WTC11 (cell line): ENCODE results near the gene GABBR2. TPM values are rescaled to one million over a fixed set of nuclear protein-coding genes. Genes with fewer than 3 reads are reported as not detected.

Experiments used
- ATAC-seq: fragments of 200-7000 bp; cut with Tn5 transposase; 2 replicates; pipeline ENCODE4 v1.10.0; 2021; ENCODE audit warnings: mild to moderate bottlenecking, moderate library complexity
- CTCF ChIA-PET: fragments of 300-600 bp; sonication (Branson Sonifier 250); formaldehyde crosslinking; loops from one replicate; lab custom pipeline; 2021; ENCODE audit warnings: antibody characterized with exemption; lab: Charles Lee
- POLR2A ChIA-PET: fragments of 350-600 bp; sonication (Branson Sonifier 250); formaldehyde crosslinking; loops from one replicate; lab custom pipeline; 2021; ENCODE audit warnings: antibody characterized with exemption; lab: Charles Lee
- DNase-seq: peaks from one replicate; pipeline ENCODE4 v3.0.0; 2021; ENCODE audit warnings: low spot score
- H3K27ac Mint-ChIP-seq: 2 replicates; pipeline ENCODE4 v1.8.0; 2021; ENCODE audit warnings: mixed read lengths
- H3K27me3 Mint-ChIP-seq: 2 replicates; pipeline ENCODE4 v1.8.0; 2021; ENCODE audit warnings: low read depth, mild to moderate bottlenecking, moderate library complexity, mixed read lengths
- H3K36me3 Mint-ChIP-seq: 2 replicates; pipeline ENCODE4 v1.8.0; 2021; ENCODE audit warnings: mixed read lengths
- H3K4me1 Mint-ChIP-seq: 2 replicates; pipeline ENCODE4 v1.8.0; 2022; ENCODE audit warnings: mixed read lengths
- H3K4me3 Mint-ChIP-seq: 2 replicates; pipeline ENCODE4 v1.8.0; 2021; ENCODE audit warnings: mild to moderate bottlenecking, moderate library complexity, mixed read lengths
- H3K9me3 Mint-ChIP-seq: 2 replicates; pipeline ENCODE4 v1.8.0; 2021; ENCODE audit warnings: mixed read lengths
- ELF4 ChIP-seq: sonication (generic); formaldehyde crosslinking; IDR thresholded peaks from 2 replicates; pipeline ENCODE4 v1.8.1; 2022; ENCODE audit warnings: low read depth, mild to moderate bottlenecking, moderate library complexity, missing genetic modification reagents
- FOXK1 ChIP-seq: sonication (generic); formaldehyde crosslinking; IDR thresholded peaks from 2 replicates; pipeline ENCODE4 v1.8.0; 2022; ENCODE audit warnings: mild to moderate bottlenecking, moderate library complexity, missing genetic modification reagents
- GTF2I ChIP-seq: fragments of 250-450 bp; sonication (Bioruptor Pico); conservative IDR thresholded peaks from 2 replicates; pipeline ENCODE4 v1.4.0; 2021; ENCODE audit warnings: mild to moderate bottlenecking
- IRF2 ChIP-seq: sonication (generic); formaldehyde crosslinking; IDR thresholded peaks from 2 replicates; pipeline ENCODE4 v1.8.0; 2022; ENCODE audit warnings: low read depth, missing genetic modification reagents, borderline replicate concordance
- KAT7 ChIP-seq: sonication (generic); formaldehyde crosslinking; IDR thresholded peaks from 2 replicates; pipeline ENCODE4 v1.8.1; 2023; ENCODE audit warnings: missing genetic modification reagents, mild to moderate bottlenecking, borderline replicate concordance
- MXD4 ChIP-seq: fragments of 250-450 bp; sonication (Bioruptor Pico); IDR thresholded peaks from 2 replicates; pipeline ENCODE4 v1.8.0; 2021; ENCODE audit warnings: mild to moderate bottlenecking, moderate library complexity, borderline replicate concordance
- NFATC4 ChIP-seq: fragments of 250-450 bp; sonication (Bioruptor Pico); IDR thresholded peaks from 2 replicates; pipeline ENCODE4 v1.9.0; 2021; ENCODE audit warnings: mild to moderate bottlenecking
- NFE2L1 ChIP-seq: sonication (generic); formaldehyde crosslinking; IDR thresholded peaks from 2 replicates; pipeline ENCODE4 v1.8.1; 2023; ENCODE audit warnings: missing genetic modification reagents
- NR1H2 ChIP-seq: sonication (generic); formaldehyde crosslinking; IDR thresholded peaks from 2 replicates; pipeline ENCODE4 v1.9.0; 2021; ENCODE audit warnings: mild to moderate bottlenecking, moderate library complexity, missing genetic modification reagents
- PRRX2 ChIP-seq: fragments of 250-450 bp; sonication (Bioruptor Pico); IDR thresholded peaks from 2 replicates; pipeline ENCODE4 v1.8.0; 2021; ENCODE audit warnings: mild to moderate bottlenecking
- SMAD3 ChIP-seq: sonication (generic); formaldehyde crosslinking; IDR thresholded peaks from 2 replicates; pipeline ENCODE4 v1.8.0; 2022; ENCODE audit warnings: missing genetic modification reagents, mild to moderate bottlenecking, borderline replicate concordance
- TEAD1 ChIP-seq: sonication (generic); formaldehyde crosslinking; IDR thresholded peaks from 2 replicates; pipeline ENCODE4 v1.8.0; 2022; ENCODE audit warnings: mild to moderate bottlenecking, missing genetic modification reagents
- TP53 ChIP-seq: sonication (generic); formaldehyde crosslinking; IDR thresholded peaks from 2 replicates; pipeline ENCODE4 v1.8.1; 2023; ENCODE audit warnings: mild to moderate bottlenecking, missing genetic modification reagents
- ZNF423 ChIP-seq: fragments of 250-450 bp; sonication (Bioruptor Pico); IDR thresholded peaks from 2 replicates; pipeline ENCODE4 v2.1.2; 2022; ENCODE audit warnings: mild to moderate bottlenecking, moderate library complexity
- total RNA-seq: library from RNA; stranded (reverse); gene quantifications from 3 replicates; pipeline ENCODE4 v1.2.3, GENCODE V29; 2021
- TF ChIP-seq, protein P1 (sequence below): fragments of 250-450 bp; sonication (Bioruptor Pico); IDR thresholded peaks from 2 replicates; pipeline ENCODE4 v1.9.0; 2021; ENCODE audit warnings: mild to moderate bottlenecking, borderline replicate concordance
- TF ChIP-seq, protein P2 (sequence below): sonication (generic); formaldehyde crosslinking; IDR thresholded peaks from 2 replicates; pipeline ENCODE4 v1.8.0; 2022; ENCODE audit warnings: mild to moderate bottlenecking, missing genetic modification reagents
- TF ChIP-seq, protein P3 (sequence below): sonication (generic); formaldehyde crosslinking; IDR thresholded peaks from 2 replicates; pipeline ENCODE4 v1.8.1; 2022; ENCODE audit warnings: mild to moderate bottlenecking, moderate library complexity, missing genetic modification reagents
- TF ChIP-seq, protein P4 (sequence below): fragments of 250-450 bp; sonication (Bioruptor Pico); IDR thresholded peaks from 2 replicates; pipeline ENCODE4 v1.9.0; 2021; ENCODE audit warnings: mild to moderate bottlenecking
- TF ChIP-seq, protein P5 (sequence below): sonication (generic); formaldehyde crosslinking; IDR thresholded peaks from 2 replicates; pipeline ENCODE4 v1.8.0; 2023; ENCODE audit warnings: missing genetic modification reagents, mild to moderate bottlenecking, borderline replicate concordance

GABBR2 gene
- total RNA-seq, 1 experiment from 2014 or later = 0.92 TPM

DNA sequence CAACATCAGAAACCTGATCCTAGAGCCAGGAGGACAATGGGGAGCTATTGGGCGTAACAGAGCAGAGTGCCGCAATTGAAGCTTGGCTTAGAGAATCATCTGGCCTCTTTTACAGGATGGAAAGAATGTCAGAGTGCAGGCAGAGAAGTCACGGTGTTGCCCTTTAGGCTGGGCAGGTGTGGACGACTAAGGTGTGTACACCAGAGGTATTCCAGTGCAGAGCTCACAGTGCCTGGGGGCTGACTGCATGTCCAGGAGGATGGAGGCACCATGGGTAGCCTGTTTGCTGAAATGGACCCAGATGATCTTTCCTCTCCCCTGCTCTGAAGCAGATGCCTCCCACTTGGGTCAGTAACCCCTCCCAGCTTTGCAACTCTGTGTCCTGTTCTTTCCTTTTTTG is 404.4 kb downstream of the GABBR2 start:
- no peak overlapping the region for H3K27ac Mint-ChIP-seq
- ATAC-seq = no peak
- no peaks in the 10 kb centered on the region for H3K36me3 Mint-ChIP-seq
- H3K27me3 Mint-ChIP-seq = peaks cover 4% of the 10 kb centered on the region
- no peak overlapping the region for H3K4me3 Mint-ChIP-seq
- H3K4me1 Mint-ChIP-seq = peaks cover 2% of the 10 kb centered on the region; the same call in 1 of the 2 replicates
- peaks cover 5% of the 10 kb centered on the region for H3K9me3 Mint-ChIP-seq
- ChIA-PET CTCF (interaction anchor here (1.0 to 1.5 kb wide), 2 partner anchors 12 to 414 kb away, joined by 3 to 5 read pairs; no protein-coding TSS in a partner anchor), POLR2A (no interaction called here)
- no peak for DNase-seq
- TF ChIP-seq SMAD3 (CRISPR knock-in tag) = no peak

DNA sequence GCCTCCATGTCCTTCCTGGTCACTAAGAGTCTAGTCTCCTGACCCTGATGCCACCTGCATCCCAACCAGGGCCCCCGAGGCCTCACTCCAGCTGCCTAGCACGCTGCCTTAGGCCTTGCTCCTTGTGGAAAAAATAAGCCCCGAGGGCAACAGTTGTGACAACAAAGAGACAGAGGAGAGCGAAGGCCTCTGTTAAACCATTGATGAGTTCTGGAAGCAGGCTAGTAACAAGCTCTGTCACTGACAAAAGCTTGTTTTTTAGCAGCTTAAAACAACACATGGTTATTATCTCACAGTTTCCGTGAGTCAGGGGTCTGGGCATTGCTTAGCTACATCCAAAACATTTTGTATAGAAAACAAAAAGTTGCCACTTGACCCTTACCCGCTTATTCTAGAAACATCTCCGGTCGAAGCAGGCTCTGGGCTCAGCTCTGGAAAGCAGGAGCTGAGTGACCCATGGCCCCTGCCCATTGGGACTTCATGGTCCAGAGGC is 405.1 kb downstream of the GABBR2 start:
- Mint-ChIP-seq H3K9me3 (peaks cover 5% of the 10 kb centered on the region), H3K4me3 (no peak overlapping the region), H3K36me3 (no peaks in the 10 kb centered on the region), H3K27me3 (no peaks in the 10 kb centered on the region; the same call in 1 of the 2 replicates), H3K4me1 (peaks cover 2% of the 10 kb centered on the region; the same call in 1 of the 2 replicates), H3K27ac (no peak overlapping the region)
- ATAC-seq = no peak
- POLR2A ChIA-PET = no interaction called here
- CTCF ChIA-PET = interaction anchor here (1.0 to 1.5 kb wide), 3 partner anchors 12 to 413 kb away, joined by 3 to 5 read pairs (median 3); no protein-coding TSS in a partner anchor
- DNase-seq = no peak
- TF ChIP-seq, protein P1, sequence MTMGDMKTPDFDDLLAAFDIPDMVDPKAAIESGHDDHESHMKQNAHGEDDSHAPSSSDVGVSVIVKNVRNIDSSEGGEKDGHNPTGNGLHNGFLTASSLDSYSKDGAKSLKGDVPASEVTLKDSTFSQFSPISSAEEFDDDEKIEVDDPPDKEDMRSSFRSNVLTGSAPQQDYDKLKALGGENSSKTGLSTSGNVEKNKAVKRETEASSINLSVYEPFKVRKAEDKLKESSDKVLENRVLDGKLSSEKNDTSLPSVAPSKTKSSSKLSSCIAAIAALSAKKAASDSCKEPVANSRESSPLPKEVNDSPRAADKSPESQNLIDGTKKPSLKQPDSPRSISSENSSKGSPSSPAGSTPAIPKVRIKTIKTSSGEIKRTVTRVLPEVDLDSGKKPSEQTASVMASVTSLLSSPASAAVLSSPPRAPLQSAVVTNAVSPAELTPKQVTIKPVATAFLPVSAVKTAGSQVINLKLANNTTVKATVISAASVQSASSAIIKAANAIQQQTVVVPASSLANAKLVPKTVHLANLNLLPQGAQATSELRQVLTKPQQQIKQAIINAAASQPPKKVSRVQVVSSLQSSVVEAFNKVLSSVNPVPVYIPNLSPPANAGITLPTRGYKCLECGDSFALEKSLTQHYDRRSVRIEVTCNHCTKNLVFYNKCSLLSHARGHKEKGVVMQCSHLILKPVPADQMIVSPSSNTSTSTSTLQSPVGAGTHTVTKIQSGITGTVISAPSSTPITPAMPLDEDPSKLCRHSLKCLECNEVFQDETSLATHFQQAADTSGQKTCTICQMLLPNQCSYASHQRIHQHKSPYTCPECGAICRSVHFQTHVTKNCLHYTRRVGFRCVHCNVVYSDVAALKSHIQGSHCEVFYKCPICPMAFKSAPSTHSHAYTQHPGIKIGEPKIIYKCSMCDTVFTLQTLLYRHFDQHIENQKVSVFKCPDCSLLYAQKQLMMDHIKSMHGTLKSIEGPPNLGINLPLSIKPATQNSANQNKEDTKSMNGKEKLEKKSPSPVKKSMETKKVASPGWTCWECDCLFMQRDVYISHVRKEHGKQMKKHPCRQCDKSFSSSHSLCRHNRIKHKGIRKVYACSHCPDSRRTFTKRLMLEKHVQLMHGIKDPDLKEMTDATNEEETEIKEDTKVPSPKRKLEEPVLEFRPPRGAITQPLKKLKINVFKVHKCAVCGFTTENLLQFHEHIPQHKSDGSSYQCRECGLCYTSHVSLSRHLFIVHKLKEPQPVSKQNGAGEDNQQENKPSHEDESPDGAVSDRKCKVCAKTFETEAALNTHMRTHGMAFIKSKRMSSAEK (CRISPR knock-in tag) = no peak
- TF ChIP-seq IRF2 (CRISPR knock-in tag) = no peak
- no peak for TF ChIP-seq ZNF423 (CRISPR knock-in tag)
- no peak for TF ChIP-seq FOXK1 (CRISPR knock-in tag)
- TF ChIP-seq, protein P2, sequence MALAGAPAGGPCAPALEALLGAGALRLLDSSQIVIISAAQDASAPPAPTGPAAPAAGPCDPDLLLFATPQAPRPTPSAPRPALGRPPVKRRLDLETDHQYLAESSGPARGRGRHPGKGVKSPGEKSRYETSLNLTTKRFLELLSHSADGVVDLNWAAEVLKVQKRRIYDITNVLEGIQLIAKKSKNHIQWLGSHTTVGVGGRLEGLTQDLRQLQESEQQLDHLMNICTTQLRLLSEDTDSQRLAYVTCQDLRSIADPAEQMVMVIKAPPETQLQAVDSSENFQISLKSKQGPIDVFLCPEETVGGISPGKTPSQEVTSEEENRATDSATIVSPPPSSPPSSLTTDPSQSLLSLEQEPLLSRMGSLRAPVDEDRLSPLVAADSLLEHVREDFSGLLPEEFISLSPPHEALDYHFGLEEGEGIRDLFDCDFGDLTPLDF (CRISPR knock-in tag) = no peak
- no peak for TF ChIP-seq TEAD1 (CRISPR knock-in tag)
- TF ChIP-seq, protein P3, sequence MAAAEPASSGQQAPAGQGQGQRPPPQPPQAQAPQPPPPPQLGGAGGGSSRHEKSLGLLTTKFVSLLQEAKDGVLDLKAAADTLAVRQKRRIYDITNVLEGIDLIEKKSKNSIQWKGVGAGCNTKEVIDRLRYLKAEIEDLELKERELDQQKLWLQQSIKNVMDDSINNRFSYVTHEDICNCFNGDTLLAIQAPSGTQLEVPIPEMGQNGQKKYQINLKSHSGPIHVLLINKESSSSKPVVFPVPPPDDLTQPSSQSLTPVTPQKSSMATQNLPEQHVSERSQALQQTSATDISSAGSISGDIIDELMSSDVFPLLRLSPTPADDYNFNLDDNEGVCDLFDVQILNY (CRISPR knock-in tag) = no peak

DNA sequence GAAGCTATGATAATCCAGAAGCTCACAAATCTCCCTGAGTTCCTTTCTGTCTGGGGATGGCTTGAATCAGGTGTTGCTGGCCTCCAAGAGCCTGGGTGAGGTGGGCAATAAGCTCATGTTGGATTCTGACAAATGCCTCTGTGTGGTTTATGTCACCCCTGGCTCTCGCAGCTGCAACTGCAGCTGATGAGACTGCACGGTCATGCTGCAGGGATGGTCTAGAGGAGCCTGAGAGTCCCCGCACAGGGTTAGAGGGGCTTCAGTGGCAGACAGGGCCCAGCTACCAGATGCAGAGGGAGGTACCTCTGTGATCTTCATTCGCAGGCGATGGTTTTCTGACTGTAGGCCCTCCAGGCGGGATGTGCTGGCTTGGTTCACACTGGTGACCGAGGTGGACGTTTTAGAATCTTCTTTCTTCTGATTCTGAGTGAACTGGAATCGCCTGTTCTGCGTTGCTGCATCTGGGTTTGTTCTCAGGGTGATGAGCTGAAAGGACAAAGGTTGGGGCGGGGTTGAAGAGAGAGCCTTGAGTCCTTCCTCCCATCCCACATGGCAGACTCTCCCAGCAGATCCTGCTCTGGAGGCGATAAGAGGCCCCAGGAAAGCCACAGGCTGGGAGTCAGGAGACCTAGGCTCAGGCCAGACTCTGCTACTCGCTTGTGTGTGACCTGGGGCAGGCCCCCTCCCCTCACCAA is 405.6 kb downstream of the GABBR2 start:
- no peak for ATAC-seq
- H3K4me3 Mint-ChIP-seq = no peak overlapping the region
- no peak overlapping the region for H3K27ac Mint-ChIP-seq
- no peak for DNase-seq
- CTCF ChIA-PET = interaction anchor here (0.5 to 1.5 kb wide), 5 partner anchors 13 to 413 kb away, joined by 3 to 5 read pairs (median 3); no protein-coding TSS in a partner anchor
- no peaks in the 10 kb centered on the region for H3K9me3 Mint-ChIP-seq
- POLR2A ChIA-PET = interaction anchor here (1.3 kb wide), 1 partner anchor 12 kb away, joined by 3 read pairs; no protein-coding TSS in a partner anchor
- H3K36me3 Mint-ChIP-seq = no peaks in the 10 kb centered on the region
- H3K4me1 Mint-ChIP-seq = peaks cover 2% of the 10 kb centered on the region; the same call in 1 of the 2 replicates
- no peaks in the 10 kb centered on the region; the same call in 1 of the 2 replicates for H3K27me3 Mint-ChIP-seq
- TF ChIP-seq NFE2L1 (CRISPR knock-in tag) (no peak), TP53 (no peak), NFATC4 (CRISPR knock-in tag) (no peak), PRRX2 (no peak), GTF2I (no peak), KAT7 (CRISPR knock-in tag) (no peak), NR1H2 (CRISPR knock-in tag) (no peak), ELF4 (CRISPR knock-in tag) (no peak), MXD4 (CRISPR knock-in tag) (no peak)
- TF ChIP-seq, protein P4, sequence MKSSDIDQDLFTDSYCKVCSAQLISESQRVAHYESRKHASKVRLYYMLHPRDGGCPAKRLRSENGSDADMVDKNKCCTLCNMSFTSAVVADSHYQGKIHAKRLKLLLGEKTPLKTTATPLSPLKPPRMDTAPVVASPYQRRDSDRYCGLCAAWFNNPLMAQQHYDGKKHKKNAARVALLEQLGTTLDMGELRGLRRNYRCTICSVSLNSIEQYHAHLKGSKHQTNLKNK (CRISPR knock-in tag) = no peak
- TF ChIP-seq, protein P5, sequence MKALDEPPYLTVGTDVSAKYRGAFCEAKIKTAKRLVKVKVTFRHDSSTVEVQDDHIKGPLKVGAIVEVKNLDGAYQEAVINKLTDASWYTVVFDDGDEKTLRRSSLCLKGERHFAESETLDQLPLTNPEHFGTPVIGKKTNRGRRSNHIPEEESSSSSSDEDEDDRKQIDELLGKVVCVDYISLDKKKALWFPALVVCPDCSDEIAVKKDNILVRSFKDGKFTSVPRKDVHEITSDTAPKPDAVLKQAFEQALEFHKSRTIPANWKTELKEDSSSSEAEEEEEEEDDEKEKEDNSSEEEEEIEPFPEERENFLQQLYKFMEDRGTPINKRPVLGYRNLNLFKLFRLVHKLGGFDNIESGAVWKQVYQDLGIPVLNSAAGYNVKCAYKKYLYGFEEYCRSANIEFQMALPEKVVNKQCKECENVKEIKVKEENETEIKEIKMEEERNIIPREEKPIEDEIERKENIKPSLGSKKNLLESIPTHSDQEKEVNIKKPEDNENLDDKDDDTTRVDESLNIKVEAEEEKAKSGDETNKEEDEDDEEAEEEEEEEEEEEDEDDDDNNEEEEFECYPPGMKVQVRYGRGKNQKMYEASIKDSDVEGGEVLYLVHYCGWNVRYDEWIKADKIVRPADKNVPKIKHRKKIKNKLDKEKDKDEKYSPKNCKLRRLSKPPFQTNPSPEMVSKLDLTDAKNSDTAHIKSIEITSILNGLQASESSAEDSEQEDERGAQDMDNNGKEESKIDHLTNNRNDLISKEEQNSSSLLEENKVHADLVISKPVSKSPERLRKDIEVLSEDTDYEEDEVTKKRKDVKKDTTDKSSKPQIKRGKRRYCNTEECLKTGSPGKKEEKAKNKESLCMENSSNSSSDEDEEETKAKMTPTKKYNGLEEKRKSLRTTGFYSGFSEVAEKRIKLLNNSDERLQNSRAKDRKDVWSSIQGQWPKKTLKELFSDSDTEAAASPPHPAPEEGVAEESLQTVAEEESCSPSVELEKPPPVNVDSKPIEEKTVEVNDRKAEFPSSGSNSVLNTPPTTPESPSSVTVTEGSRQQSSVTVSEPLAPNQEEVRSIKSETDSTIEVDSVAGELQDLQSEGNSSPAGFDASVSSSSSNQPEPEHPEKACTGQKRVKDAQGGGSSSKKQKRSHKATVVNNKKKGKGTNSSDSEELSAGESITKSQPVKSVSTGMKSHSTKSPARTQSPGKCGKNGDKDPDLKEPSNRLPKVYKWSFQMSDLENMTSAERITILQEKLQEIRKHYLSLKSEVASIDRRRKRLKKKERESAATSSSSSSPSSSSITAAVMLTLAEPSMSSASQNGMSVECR (CRISPR knock-in tag) = no peak
